Peyer's patch (tissue), 4 donors: Measurements from ENCODE around the gene KCNN4. TPM values are rescaled to one million over a fixed set of nuclear protein-coding genes. Genes with fewer than 3 reads are reported as not detected.

Experiments used
- DNase-seq, 3 donors: peaks; one replicate each; pipeline ENCODE4 v3.0.0-alpha.2; 2017 to 2019
- H3K27ac ChIP-seq, 4 donors: fragments of 200-600 bp; sonication (generic); one replicate each; pipeline ENCODE4 v1.5.1; 2016 to 2019
- H3K27me3 ChIP-seq, 2 donors: fragments of 200-600 bp; sonication (generic); one replicate each; pipeline ENCODE4 v1.5.1; 2019
- H3K36me3 ChIP-seq, 3 donors: fragments of 200-600 bp; sonication (generic); one replicate each; pipeline ENCODE4 v1.5.1; 2016 to 2019
- H3K4me1 ChIP-seq, 4 donors: fragments of 200-600 bp; sonication (generic); one replicate each; pipeline ENCODE4 v1.5.1; 2016 to 2019
- H3K4me3 ChIP-seq, 4 donors: fragments of 200-600 bp; sonication (generic); 1 replicate in 3 of 4; 2 replicates in 1 of 4; pipeline ENCODE4 v1.5.1; 2016 to 2019; ENCODE audit warnings: mild to moderate bottlenecking in 1 of 4
- H3K9me3 ChIP-seq, 4 donors: fragments of 200-600 bp; sonication (generic); one replicate each; pipeline ENCODE4 v1.5.1; 2016 to 2019; ENCODE audit warnings: mild to moderate bottlenecking in 1 of 4
- POLR2A ChIP-seq, 2 donors: fragments of 450-650 bp; IDR thresholded peaks; one replicate each; pipeline ENCODE4 v1.5.1; 2017; ENCODE audit warnings: antibody characterized with exemption in 2 of 2, mild to moderate bottlenecking in 2 of 2, moderate library complexity in 2 of 2
- total RNA-seq, 4 donors: library from RNA; depleted of rRNA; stranded (reverse); fragments of >200 nt; gene quantifications; one replicate each; pipeline ENCODE4 v1.1.0, GENCODE V29; 2016
- TF ChIP-seq, protein P1 (sequence below), 6 experiments: fragments of 450-650 bp in 4 of 6; fragments of 200-600 bp in 2 of 6; sonication (generic) in 1 of 6; IDR thresholded peaks; one replicate each; pipeline ENCODE4 v1.5.1; 2017 to 2019; ENCODE audit warnings: antibody characterized with exemption in 6 of 6, mild to moderate bottlenecking in 3 of 6, moderate library complexity in 1 of 6

Gene KCNN4
- total RNA-seq, 4 donors from 2014 or later, result 5.1 to 54.5 (median 33.1) TPM

GRCh38 chr19:43727593-43727853 is 53.2 kb downstream of the KCNN4 start:
- H3K36me3 ChIP-seq, result peaks cover 0 to 27% (median 0%) of the 10 kb centered on the region in 3 donors
- no peak for TF ChIP-seq POLR2A (IDR thresholded peaks at IDR 0.05)
- TF ChIP-seq, protein P1, sequence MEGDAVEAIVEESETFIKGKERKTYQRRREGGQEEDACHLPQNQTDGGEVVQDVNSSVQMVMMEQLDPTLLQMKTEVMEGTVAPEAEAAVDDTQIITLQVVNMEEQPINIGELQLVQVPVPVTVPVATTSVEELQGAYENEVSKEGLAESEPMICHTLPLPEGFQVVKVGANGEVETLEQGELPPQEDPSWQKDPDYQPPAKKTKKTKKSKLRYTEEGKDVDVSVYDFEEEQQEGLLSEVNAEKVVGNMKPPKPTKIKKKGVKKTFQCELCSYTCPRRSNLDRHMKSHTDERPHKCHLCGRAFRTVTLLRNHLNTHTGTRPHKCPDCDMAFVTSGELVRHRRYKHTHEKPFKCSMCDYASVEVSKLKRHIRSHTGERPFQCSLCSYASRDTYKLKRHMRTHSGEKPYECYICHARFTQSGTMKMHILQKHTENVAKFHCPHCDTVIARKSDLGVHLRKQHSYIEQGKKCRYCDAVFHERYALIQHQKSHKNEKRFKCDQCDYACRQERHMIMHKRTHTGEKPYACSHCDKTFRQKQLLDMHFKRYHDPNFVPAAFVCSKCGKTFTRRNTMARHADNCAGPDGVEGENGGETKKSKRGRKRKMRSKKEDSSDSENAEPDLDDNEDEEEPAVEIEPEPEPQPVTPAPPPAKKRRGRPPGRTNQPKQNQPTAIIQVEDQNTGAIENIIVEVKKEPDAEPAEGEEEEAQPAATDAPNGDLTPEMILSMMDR (IDR thresholded peaks at IDR 0.05), result no peak
- no peak overlapping the region for H3K4me3 ChIP-seq
- H3K27ac ChIP-seq, result no peak overlapping the region
- DNase-seq, result no peak
- no peaks in the 10 kb centered on the region for H3K9me3 ChIP-seq
- no peaks in the 10 kb centered on the region for H3K4me1 ChIP-seq
- H3K27me3 ChIP-seq, result no peaks in the 10 kb centered on the region

GRCh38 chr19:43726736-43727592 is 53.8 kb downstream of the KCNN4 start:
- TF ChIP-seq POLR2A (IDR thresholded peaks at IDR 0.05), result no peak
- TF ChIP-seq, protein P1 (IDR thresholded peaks at IDR 0.05), result no peak
- H3K27me3 ChIP-seq, result no peaks in the 10 kb centered on the region
- DNase-seq, result no peak
- peaks cover 0 to 21% (median 0%) of the 10 kb centered on the region in 3 donors for H3K36me3 ChIP-seq
- no peak overlapping the region for H3K4me3 ChIP-seq
- no peak overlapping the region for H3K27ac ChIP-seq
- H3K9me3 ChIP-seq, result no peaks in the 10 kb centered on the region
- no peaks in the 10 kb centered on the region for H3K4me1 ChIP-seq

- no peak for DNase-seq
- H3K4me1 ChIP-seq, result no peaks in the 10 kb centered on the region
- no peaks in the 10 kb centered on the region for H3K9me3 ChIP-seq
- H3K27me3 ChIP-seq, result no peaks in the 10 kb centered on the region
- H3K4me3 ChIP-seq, result no peak overlapping the region
- TF ChIP-seq, protein P1 (IDR thresholded peaks at IDR 0.05), result no peak
- no peak for TF ChIP-seq POLR2A (IDR thresholded peaks at IDR 0.05)
- peaks cover 0 to 9% (median 0%) of the 10 kb centered on the region in 3 donors for H3K36me3 ChIP-seq
- no peak overlapping the region for H3K27ac ChIP-seq
Observed at GRCh38 chr19:43725468-43725867, 55.3 kb downstream of the KCNN4 start.

DNA sequence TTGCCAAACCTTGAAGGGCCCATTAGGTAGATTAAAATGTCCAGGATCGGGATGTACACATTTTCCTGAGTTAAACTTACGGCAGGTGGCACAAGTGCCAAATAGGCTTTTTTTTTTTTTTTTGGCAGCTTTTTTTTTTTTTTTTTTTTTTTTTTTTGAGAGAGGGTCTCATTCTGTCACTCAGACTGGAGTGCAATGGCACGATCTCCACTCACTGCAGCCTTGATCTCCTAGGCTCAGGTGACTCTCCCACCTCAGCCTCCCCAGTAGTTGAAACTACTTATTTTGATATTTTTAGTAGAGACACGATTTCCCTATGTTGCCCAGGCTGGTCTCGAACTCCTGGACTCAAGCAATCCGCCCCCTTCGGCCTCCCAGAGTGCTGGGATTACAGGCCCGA is 55.9 kb downstream of the KCNN4 start:
- TF ChIP-seq POLR2A (IDR thresholded peaks at IDR 0.05), result no peak
- TF ChIP-seq, protein P1 (IDR thresholded peaks at IDR 0.05), result no peak
- DNase-seq, result no peak
- Histone ChIP-seq H3K4me3 (no peak overlapping the region), H3K4me1 (no peaks in the 10 kb centered on the region), H3K27me3 (no peaks in the 10 kb centered on the region), H3K36me3 (peaks cover 0 to 9% (median 0%) of the 10 kb centered on the region in 3 donors), H3K27ac (no peak overlapping the region), H3K9me3 (no peaks in the 10 kb centered on the region)

- Histone ChIP-seq H3K9me3 (no peaks in the 10 kb centered on the region), H3K36me3 (peaks cover 0 to 3% (median 0%) of the 10 kb centered on the region in 3 donors), H3K4me1 (no peaks in the 10 kb centered on the region), H3K27ac (no peak overlapping the region), H3K4me3 (no peak overlapping the region), H3K27me3 (no peaks in the 10 kb centered on the region)
- DNase-seq, result no peak
- TF ChIP-seq POLR2A (IDR thresholded peaks at IDR 0.05), result no peak
- TF ChIP-seq, protein P1 (IDR thresholded peaks at IDR 0.05), result peak in 4 of 6 experiments; percentile 23 to 59 (median 52)
Observed at GRCh38 chr19:43723588-43723987, 57.2 kb downstream of the KCNN4 start.
